Neural progenitor cell (in vitro differentiated cells): ENCODE measurements around the gene RPS19.

Experiments used
- EZH2 ChIP-seq: fragments of 200-600 bp; sonication (generic); IDR thresholded peaks from 2 replicates; pipeline ENCODE4 v1.6.1; 2017; ENCODE audit warnings: antibody characterized with exemption, mild to moderate bottlenecking, moderate library complexity
- TF ChIP-seq, protein P1 (sequence below): fragments of 200-600 bp; sonication (generic); IDR thresholded peaks from 2 replicates; pipeline ENCODE4 v1.5.1; 2017; ENCODE audit warnings: antibody characterized with exemption, mild to moderate bottlenecking

DNA sequence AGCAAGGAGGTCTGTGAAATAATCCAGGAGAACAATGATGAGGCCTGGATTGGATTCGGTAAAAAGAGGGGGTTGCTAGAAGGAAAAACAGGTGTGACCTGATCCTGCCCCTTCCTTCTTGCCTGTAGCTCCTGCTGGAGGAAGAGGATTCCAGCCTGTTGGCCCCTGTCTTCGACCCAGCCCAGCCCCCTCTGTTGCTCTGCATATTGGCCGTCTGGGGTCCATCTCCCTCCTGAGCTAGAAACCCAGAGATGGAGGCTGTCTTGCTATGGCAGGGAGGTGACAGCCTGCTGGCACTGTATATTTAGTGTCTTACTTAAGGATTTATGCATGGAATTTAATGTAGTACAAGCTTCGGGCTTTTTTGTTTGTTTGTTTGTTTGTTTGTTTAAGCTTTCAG is 8.6 kb upstream of the RPS19 start:
- TF ChIP-seq, protein P1, sequence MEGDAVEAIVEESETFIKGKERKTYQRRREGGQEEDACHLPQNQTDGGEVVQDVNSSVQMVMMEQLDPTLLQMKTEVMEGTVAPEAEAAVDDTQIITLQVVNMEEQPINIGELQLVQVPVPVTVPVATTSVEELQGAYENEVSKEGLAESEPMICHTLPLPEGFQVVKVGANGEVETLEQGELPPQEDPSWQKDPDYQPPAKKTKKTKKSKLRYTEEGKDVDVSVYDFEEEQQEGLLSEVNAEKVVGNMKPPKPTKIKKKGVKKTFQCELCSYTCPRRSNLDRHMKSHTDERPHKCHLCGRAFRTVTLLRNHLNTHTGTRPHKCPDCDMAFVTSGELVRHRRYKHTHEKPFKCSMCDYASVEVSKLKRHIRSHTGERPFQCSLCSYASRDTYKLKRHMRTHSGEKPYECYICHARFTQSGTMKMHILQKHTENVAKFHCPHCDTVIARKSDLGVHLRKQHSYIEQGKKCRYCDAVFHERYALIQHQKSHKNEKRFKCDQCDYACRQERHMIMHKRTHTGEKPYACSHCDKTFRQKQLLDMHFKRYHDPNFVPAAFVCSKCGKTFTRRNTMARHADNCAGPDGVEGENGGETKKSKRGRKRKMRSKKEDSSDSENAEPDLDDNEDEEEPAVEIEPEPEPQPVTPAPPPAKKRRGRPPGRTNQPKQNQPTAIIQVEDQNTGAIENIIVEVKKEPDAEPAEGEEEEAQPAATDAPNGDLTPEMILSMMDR: no peak
- no peak for TF ChIP-seq EZH2
